Prostate gland (tissue), 2 donors: ENCODE measurements around the gene RNF151.

Experiments used
- CTCF ChIP-seq, 4 experiments: fragments of 200-600 bp in 2 of 4; fragments of 450-650 bp in 2 of 4; sonication (generic) in 2 of 4; IDR thresholded peaks; 1 replicate in 3 of 4; 2 replicates in 1 of 4; pipeline ENCODE4 v1.5.1; 2016 to 2019; ENCODE audit warnings: antibody characterized with exemption in 4 of 4, mild to moderate bottlenecking in 2 of 4, moderate library complexity in 2 of 4
- POLR2A ChIP-seq: fragments of 450-650 bp; IDR thresholded peaks from one replicate; pipeline ENCODE4 v1.6.1; 2016; ENCODE audit warnings: antibody characterized with exemption, mild to moderate bottlenecking

GRCh38 chr16:2016407-2016922, 49.8 kb downstream of the RNF151 start:
- no peak for TF ChIP-seq POLR2A
- TF ChIP-seq CTCF (IDR thresholded peaks at IDR 0.05): no peak
